ENCODE measurements around the gene MRPL55.
A peak's percentile ranks its signal among the peaks of the same experiment; 100 is the strongest.

Gene MRPL55

DNA sequence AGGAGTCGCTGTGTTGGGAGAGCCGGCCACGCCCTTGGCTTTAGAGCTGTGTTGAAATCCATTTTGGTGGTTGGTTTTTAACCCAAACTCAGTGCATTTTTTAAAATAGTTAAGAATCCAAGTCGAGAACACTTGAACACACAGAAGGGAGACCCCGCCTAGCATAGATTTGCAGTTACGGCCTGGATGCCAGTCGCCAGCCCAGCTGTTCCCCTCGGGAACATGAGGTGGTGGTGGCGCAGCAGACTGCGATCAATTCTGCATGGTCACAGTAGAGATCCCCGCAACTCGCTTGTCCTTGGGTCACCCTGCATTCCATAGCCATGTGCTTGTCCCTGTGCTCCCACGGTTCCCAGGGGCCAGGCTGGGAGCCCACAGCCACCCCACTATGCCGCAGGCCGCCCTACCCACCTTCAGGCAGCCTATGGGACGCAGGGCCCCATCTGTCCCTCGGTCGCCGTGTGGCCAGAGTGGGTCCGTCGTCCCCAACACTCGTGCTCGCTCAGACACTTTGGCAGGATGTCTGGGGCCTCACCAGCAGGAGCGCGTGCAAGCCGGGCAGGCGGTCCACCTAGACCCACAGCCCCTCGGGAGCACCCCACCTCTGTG is 10.7 kb downstream of the MRPL55 start:
- DNase-seq: no peak

DNA sequence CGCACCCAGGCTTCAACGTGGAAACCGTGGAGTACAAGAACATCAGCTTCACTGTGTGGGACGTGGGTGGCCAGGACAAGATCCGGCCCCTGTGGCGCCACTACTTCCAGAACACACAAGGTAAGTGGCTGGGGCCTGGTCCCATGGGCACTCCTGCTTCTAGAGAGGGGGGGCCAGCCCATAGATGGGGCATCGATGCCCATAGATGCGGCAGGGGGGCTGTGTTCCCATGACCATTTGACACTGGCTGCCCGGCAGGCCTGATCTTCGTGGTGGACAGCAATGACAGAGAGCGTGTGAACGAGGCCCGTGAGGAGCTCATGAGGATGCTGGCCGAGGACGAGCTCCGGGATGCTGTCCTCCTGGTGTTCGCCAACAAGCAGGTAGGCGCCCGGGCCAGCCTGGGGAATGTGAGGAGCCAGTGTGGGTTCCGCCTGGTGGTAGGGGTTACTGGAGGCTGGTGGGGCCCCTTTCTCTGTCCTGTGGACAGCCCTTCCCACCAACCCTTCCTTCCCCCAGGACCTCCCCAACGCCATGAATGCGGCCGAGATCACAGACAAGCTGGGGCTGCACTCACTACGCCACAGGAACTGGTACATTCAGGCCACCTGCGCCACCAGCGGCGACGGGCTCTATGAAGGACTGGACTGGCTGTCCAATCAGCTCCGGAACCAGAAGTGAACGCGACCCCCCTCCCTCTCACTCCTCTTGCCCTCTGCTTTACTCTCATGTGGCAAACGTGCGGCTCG is 11.6 kb downstream of the MRPL55 start:
- DNase-seq: no peak

DNA sequence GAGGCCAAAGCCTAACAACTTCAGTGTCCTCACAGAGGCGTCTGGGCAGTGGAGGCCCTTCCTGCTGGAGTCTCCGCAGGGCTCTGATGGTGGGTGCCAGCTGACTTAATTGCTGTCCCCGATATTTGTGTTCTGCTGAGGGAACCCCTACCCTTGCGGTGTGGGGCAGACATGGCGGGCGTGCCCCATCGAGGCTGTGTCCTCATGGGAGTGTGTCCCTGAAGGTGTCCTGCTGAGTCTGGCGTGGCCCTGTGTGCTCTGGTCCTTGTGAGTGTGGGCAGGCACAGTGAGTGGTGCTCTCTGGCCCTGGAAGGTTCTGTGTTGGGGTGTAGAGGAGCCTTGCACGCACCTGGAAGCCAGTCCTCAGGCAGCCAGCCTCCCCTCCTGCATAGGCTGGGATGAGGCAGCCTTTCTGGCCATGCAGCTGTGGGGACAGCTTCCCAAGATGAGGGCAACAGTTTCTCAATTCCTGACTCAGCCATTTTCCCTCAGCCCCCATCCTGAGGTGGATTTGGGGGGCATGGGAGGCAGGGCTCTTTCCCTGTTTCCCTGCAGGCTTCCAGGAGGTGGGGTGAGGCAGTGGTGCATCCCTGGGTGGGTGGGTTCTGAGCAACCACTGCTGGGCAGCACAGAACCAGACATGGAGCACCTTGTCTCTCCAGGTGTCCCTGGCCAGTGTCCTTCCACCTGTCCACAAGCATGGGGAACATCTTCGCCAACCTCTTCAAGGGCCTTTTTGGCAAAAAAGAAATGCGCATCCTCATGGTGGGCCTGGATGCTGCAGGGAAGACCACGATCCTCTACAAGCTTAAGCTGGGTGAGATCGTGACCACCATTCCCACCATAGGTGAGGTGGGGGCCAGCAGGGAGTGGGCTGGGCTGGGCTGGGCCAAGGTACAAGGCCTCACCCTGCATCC is 12.4 kb downstream of the MRPL55 start:
- no peak for DNase-seq

DNA sequence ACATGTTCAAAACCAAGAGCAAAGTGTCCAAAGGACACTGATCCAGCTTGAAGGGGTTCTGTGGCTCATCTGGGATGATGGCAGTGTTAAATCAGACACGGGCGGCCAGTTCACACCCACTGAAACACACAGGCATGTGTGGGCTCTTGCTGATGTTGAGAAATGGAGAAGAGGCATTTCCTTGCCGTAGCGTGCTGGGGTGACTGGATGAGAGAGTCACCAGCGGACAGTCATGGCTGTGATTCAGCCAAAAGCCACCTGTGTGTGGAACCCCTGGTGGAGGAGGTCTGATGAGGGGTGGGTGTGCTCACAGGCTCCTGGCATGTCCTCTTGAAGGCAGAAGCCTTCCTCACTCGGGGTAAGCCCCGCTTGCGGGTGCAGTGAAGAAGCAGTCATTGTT is 13.2 kb downstream of the MRPL55 start:
- no peak for DNase-seq

DNA sequence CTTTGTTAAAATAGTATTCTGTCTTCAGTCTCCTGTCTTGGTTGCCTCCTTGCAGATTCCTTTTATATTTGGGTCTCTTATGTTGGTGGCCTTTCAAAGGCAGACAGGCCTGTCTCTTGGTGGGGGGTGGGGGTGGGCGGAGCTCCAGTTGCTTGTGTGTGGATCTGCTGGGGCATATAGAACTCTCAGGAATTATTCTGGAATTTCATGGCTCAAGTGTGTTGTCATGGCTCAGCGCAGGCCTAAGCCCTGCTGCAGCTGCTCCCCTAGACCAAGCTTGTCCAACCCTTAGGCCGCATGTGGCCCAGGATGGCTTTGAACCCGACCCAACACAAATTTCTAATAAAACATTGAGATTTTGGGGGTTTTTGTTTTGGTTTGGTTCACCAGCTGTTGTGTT is 13.9 kb downstream of the MRPL55 start:
- DNase-seq: no peak

DNA sequence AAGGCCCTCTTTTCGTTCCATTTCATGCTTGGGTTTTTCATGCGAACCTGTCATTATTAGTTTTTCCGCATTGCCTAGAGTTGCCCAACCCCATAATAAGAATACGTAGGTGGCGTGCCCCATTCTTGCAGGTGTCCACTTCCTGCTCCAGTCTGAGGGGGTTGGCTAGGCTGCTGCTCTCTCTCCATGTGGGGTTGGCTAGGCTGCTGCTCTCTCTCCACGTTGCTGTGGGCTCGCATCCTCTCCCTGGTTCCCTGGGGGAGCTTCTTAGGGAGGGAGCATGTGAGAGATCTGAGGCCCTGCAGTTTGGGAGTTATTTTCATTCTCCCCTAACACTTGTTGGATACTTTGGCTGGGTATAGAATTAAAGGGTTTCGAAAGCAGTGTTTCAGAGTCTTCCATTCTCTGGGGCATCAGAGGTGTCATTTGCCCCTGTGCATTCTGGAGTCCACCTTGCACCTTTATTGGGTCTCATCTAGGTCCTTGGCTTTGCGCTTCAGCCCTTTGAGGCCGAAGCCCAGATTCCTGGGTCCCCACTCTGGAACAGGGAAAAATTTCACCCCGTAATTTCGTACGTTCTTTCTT is 14.6 kb downstream of the MRPL55 start:
- no peak for DNase-seq

DNA sequence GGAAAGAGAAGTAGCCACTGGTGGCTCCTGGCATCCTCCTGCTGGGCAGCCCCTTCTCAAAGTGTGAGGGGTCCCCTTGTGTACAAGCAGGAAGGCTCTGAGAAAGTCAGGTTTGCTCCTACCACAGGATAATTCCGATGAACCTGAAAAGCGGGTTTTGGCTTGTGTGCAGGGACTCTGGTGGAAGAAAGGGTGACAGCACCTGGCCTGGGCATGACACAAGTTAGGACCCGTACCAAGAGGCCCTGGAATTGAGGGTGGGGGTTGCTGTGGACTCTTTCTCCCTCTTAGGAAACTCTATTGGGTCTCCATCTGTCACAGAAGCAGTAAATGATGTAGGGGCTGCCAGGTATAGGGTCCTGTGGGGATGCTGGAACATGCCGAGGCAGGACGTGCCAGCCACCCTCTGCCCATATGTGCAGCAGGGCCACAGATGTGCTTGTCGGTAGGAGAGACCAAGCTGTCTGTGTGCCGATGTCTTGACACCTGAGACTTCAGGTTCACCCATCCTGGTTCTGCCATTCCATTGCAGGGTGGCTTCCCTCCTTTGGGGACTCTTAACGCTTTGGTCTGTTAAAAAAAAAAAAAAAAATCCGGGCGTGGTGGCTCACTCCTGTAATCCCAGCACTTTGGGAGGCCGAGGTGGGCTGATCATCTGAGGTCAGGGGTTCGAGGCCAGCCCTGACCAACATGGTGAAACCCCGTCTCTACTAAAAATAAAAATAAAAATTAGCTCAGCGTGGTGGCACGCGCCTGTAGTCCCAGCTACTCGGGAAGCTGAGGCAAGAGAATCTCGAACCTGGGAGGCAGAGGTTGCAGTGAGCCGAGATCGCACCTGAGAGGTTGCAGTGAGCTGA is 15.8 kb downstream of the MRPL55 start:
- no peak for DNase-seq

DNA sequence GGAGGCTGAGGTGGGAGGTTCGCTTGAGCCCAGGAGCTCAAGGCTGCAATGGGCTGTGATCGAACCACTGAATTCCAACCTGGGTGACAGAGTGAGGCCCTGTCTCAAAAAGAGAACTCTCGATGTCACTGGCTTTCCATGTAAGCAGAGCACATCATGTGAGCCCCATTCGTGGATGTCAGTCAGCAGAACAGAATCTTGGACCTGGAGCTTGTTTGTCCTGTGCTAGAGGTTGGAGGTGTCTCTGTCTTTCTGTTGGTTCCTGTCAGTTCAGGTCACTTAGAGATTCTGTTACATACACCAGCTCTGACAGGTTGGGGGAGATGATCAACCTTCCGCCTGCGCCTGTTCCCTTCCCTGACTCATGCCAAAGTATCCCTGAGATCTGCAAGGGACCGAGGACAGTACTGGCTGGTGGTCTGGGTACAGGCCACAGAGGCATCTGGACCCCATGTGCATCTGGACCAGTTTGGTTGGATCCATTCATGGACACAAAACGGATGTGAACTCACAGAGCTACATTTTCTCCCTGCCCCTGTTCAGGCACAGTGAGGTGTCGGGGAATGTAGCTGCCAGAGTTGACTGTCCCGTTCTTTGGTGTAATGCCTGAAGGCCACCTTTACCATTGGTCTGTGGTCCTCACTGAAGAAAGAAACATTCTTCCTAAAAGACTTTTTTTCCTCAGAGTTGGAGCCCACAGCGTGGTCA is 16.6 kb downstream of the MRPL55 start:
- no peak for DNase-seq

DNA sequence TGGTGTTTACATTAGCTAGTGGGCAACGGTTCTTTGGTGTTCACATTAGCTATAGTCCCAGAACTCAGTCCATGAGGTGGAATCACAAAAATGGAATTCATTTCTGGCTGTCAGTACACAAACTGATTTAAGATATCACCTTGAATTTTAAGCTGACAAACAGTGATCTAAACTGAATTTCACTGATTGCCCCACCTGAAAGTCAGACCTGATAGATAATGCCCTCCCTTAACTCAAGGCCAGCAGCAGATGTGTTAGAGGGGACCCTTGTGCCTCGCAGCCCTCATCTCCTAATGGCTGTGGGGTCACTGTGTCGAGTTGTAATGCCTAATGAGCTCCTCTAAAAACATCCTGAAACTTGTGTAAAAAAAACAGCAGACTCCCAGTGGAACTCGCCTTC is 18.0 kb downstream of the MRPL55 start:
- no peak for DNase-seq

DNA sequence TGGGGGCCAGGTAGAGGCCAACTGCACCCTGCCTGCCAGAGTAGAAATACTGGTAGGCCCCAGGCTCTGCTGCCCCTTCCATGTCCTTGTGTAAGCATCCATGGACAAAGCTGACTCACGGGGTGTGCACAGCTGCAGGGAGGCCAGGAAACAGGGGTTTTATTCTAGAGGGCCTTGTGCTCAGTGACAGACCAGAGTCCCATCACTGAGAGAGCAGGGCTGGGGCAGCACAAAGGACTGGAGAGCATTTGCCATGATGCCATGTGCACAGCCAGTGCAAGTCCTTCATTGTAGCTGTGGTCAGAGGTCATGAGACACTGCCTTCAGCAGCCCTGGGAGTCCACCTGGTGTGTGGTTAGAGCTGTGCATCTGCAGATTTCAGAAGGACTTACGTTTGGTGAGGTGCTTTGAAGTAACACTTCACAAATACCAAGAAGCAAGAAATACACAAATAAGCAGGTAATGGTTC is 18.5 kb downstream of the MRPL55 start:
- no peak for DNase-seq

DNA sequence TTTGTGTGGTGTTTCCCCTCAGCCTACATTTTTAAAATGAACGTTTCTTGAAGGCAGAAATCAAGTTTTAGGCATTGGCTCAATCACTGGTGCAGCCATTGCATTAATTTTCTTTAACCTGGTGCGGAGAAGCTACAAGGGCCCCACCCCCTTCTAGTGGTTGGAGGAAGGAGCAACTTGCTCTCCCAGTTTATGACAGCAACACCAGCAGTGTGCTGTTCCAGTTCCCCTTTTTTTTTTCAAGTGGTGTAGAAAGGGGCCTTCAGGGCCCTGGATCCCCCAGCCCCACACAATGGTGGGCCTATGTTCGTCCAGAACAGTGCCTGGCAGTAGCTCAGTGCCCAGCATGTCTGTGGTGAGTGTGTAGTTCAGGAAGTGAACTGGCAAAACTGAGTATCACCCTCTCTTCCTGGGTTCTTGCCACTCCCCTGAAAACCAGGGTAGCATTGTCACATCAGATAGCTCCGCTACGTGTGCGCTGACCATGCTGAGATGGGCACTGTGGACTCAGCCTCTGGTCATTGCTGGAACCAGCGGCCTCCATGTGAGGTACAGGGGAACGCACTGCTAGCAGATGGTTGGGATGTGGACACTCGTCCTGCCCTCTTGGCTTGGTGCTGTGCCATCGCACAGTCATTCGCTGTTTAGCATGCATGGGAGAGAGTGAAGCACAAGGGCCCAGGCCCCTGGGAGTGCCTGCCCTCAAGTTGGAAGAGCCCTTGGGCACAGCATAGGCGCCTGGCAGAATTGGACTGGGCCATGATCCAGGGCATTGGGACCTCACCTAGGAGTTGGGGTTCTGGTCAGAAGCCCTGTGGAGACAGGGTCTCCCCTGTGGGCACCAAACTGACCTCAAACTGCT is 19.3 kb downstream of the MRPL55 start:
- DNase-seq: peak; percentile 53

DNA sequence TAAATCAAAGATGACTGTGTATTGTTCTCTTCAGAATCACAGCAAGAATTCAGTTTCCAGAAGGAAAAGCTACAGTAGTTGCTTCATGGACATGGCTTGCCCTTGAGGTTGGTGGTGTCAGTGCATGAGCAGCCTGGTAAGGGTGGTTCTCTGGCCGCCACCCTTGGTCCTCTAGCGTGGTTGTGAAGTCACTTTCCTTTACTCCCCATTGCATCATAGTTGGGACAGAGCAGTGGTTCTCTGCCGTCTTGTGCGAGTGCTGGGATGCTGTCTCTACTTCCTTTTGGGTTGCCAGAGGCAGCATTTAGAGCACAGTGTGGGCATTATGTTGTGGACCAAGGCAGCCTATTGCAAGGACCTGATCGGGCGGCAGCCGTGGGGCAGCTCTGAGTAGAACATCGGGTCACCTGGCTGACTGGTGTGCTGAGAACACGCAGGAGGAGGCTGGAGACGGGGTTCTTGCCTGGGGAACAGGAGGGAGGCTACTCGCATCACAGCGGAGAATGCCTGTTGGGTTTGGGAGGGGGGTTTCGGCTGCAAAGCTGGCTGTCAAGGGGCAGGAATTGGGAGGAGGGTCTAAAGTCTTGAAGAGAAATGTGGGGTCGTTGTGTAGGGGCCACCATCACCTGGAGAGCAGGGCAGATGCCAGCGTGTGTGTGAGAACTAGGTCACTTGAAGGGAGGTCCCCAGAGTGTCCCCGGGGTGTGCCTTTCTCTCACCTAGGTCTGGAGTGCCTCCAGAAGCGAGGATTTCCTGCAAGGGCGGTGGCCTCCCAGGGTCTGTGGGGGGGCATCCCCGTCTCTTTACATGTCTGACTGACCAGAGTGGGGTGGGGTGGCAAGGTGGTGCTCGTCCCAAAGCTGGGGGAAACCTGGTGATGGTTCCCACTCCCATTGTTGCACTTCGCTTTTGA is 20.3 kb downstream of the MRPL55 start:
- peak; percentile 62 for DNase-seq

DNA sequence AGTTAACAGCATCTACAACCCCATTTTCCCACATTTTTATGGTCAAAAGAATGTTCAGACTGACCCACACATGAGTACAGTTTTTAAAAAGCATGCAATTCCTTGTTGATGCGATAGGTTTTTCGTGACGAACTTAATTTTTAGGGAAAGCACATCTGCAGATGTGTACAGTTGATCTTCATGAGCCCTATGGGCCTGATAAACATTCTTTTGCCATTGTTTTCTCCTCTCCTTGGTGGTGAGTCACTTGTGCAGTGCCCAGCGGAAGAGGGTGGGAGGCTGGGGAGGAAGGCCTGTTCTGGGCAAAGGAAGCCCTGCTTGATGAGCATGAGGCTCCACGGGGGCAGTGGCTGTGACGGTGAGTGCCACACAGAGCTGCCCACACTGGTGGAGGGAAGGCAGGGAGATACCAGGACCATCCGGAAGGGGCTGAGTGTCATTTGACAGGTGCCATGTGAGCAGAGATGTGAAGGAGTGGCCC is 21.3 kb downstream of the MRPL55 start:
- DNase-seq: no peak

DNA sequence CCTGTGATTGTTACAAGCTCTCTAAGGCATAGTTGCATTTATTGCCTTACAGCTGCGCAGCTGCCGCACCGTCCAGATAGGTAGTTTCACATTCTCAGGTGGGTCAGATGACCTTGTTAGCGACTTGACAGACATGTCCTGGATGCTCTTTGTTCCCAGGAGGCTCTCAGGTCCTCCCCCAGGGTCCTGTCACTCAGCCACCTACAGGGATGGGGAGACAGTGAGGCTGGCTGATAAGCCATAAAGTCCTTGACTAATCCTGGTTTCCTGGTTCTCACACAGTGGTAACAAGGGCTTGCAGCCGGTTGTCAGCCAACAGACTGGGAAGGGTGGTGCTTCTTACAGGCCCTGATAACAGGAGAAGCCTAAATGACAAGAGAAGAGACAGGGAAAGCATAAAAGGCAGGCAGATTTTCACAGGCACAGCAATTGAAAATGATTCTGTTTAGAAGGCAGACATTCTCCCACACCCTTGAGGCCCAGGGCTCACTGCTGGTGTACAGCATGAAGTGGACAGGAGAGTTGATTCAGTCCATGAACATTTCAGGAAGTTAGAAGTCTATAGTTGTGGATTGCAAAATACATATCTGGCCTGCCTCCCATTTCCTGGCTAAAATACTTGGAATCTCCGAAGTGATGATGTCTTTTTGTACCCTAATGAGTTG is 23.7 kb downstream of the MRPL55 start:
- no peak for DNase-seq

DNA sequence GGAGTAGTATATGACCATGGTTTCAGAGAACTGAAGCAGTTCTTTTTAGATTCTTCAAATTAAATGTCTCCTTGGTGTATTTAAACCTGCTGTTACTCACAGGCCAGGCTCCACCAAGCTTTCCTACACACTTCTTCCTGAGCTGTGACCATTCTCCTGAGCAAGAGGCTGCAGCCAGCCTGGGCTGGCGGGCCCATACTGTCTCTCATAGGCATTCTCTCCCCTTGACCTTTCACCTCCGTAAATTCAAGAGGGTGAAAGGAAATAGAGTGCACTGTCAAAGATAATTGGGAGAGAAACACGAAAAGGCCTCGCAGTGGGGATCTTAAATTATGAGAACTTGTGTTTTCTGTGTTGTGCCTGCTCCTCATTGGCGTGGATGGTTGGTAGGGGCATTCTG is 24.3 kb downstream of the MRPL55 start:
- DNase-seq: no peak

DNA sequence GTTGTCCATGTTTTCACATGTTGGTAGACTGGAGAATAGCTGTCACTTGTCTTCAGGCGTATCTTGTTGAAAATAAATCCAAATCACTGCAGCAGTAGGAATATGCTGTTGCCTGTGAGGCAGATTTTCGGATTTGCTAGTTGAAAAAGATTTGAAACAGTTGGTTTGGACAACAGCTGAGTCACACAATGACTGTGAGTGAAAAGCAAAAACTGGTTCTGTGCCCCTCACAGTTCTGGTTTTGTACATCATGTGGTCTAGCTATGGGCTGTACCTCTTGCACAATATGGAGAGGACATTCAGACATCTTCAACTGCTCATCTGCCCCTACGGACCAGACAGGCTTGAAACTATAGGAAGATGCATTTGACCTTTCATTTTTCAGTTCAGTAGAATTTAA is 24.8 kb downstream of the MRPL55 start:
- DNase-seq: peak; percentile 56

DNA sequence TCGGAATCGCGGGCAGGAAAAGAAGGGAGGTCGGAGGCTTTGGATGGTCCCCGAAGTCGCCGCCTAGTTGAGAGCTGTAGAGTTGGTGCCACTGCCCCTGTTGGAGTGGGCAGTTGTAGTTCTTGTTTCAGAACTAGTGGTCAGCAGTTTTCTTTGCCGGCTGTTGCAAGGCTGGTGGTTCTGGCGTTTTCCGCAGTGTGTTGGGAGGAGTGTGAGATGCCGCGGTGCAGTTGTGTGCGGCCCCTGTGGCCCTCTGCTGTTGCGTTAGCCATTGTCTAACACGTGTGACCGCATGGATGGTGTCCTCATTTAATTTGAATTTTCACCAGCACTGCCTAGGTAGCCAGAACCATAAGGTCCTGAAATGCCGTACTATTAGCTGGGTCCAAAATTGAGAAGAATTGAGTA is 25.2 kb downstream of the MRPL55 start:
- no peak for DNase-seq
